IMR-90 (cell line): ENCODE results near the gene ATP1B3.

Experiments used
- BHLHE40 ChIP-seq: fragments of 150-350 bp; IDR thresholded peaks from 2 replicates; pipeline ENCODE4 v1.6.1; 2016; ENCODE audit warnings: mild to moderate bottlenecking, low read depth, low read length
- CEBPB ChIP-seq: IDR thresholded peaks from 2 replicates; pipeline ENCODE4 v1.6.1; 2012; ENCODE audit warnings: low read depth, low read length, improper control_type of control experiment
- CHD1 ChIP-seq: IDR thresholded peaks from 2 replicates; pipeline ENCODE4 v1.6.1; 2012; ENCODE audit warnings: low read depth, low read length, improper control_type of control experiment
- MAFK ChIP-seq: IDR thresholded peaks from 2 replicates; pipeline ENCODE4 v1.6.1; 2012; ENCODE audit warnings: low read depth, low read length, improper control_type of control experiment
- MXI1 ChIP-seq: IDR thresholded peaks from 2 replicates; pipeline ENCODE4 v1.6.1; 2012; ENCODE audit warnings: low read depth, mild to moderate bottlenecking, low read length, moderate library complexity, borderline replicate concordance
- NFE2L2 ChIP-seq: fragments of 150-350 bp; IDR thresholded peaks from 2 replicates; pipeline ENCODE4 v1.6.1; 2016; ENCODE audit warnings: low read depth, mild to moderate bottlenecking, low read length
- POLR2A ChIP-seq: IDR thresholded peaks from 2 replicates; pipeline ENCODE4 v1.6.1; 2012; ENCODE audit warnings: mild to moderate bottlenecking, low read depth, low read length
- RAD21 ChIP-seq: IDR thresholded peaks from 2 replicates; pipeline ENCODE4 v1.6.1; 2012; ENCODE audit warnings: low read length, improper control_type of control experiment
- RCOR1 ChIP-seq: IDR thresholded peaks from 2 replicates; pipeline ENCODE4 v1.6.1; 2012; ENCODE audit warnings: mild to moderate bottlenecking, low read length, improper control_type of control experiment; ENCODE audit not compliant: insufficient replicate concordance
- RFX5 ChIP-seq: IDR thresholded peaks from 2 replicates; pipeline ENCODE4 v1.8.0; 2012; ENCODE audit warnings: low read depth, mild to moderate bottlenecking, low read length, moderate library complexity
- SMC3 ChIP-seq: fragments of 150-350 bp; IDR thresholded peaks from 2 replicates; pipeline ENCODE4 v1.6.1; 2016; ENCODE audit warnings: low read depth, mild to moderate bottlenecking, antibody characterized with exemption, low read length, moderate library complexity
- TF ChIP-seq, protein P1 (sequence below): conservative IDR thresholded peaks from 2 replicates; pipeline ENCODE4 v1.5.1; 2012; ENCODE audit warnings: mild to moderate bottlenecking, low read depth, low read length, improper control_type of control experiment
- TF ChIP-seq, protein P2 (sequence below): fragments of 150-350 bp; IDR thresholded peaks from 2 replicates; pipeline ENCODE4 v1.6.1; 2017; ENCODE audit warnings: mild to moderate bottlenecking, antibody characterized with exemption, low read length, low read depth
- TF ChIP-seq, protein P3 (sequence below): fragments of 150-350 bp; IDR thresholded peaks from 2 replicates; pipeline ENCODE4 v1.6.1; 2016; ENCODE audit warnings: low read depth, mild to moderate bottlenecking, low read length, moderate library complexity, borderline replicate concordance

DNA sequence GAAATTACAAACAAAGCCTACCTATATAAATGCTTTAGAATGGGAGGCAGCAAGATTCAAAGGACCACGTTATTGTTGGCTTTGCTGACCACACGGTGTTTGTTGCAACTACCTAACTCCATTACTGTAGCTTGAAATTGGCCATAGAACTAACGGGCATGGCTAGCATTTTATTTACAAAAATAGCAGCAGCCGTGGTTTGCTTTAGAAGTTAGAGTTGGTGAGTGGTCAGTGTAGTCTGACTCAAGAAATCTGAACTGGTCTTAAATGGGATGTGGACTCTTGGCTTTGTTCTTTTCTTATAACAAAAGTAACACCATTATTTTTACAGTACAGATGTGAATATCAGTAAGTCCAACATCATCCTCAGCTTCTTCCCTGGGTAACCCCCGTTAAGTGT is 10.6 kb downstream of the ATP1B3 start:
- TF ChIP-seq, protein P1, sequence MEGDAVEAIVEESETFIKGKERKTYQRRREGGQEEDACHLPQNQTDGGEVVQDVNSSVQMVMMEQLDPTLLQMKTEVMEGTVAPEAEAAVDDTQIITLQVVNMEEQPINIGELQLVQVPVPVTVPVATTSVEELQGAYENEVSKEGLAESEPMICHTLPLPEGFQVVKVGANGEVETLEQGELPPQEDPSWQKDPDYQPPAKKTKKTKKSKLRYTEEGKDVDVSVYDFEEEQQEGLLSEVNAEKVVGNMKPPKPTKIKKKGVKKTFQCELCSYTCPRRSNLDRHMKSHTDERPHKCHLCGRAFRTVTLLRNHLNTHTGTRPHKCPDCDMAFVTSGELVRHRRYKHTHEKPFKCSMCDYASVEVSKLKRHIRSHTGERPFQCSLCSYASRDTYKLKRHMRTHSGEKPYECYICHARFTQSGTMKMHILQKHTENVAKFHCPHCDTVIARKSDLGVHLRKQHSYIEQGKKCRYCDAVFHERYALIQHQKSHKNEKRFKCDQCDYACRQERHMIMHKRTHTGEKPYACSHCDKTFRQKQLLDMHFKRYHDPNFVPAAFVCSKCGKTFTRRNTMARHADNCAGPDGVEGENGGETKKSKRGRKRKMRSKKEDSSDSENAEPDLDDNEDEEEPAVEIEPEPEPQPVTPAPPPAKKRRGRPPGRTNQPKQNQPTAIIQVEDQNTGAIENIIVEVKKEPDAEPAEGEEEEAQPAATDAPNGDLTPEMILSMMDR: no peak
- no peak for TF ChIP-seq RAD21
- TF ChIP-seq, protein P2, sequence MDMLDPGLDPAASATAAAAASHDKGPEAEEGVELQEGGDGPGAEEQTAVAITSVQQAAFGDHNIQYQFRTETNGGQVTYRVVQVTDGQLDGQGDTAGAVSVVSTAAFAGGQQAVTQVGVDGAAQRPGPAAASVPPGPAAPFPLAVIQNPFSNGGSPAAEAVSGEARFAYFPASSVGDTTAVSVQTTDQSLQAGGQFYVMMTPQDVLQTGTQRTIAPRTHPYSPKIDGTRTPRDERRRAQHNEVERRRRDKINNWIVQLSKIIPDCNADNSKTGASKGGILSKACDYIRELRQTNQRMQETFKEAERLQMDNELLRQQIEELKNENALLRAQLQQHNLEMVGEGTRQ: no peak
- no peak for TF ChIP-seq BHLHE40
- no peak for TF ChIP-seq MXI1
- TF ChIP-seq RCOR1: no peak
- TF ChIP-seq POLR2A: no peak
- no peak for TF ChIP-seq CEBPB
- no peak for TF ChIP-seq SMC3
- no peak for TF ChIP-seq NFE2L2
- no peak for TF ChIP-seq MAFK
- no peak for TF ChIP-seq RFX5
- TF ChIP-seq CHD1: no peak
- TF ChIP-seq, protein P3, sequence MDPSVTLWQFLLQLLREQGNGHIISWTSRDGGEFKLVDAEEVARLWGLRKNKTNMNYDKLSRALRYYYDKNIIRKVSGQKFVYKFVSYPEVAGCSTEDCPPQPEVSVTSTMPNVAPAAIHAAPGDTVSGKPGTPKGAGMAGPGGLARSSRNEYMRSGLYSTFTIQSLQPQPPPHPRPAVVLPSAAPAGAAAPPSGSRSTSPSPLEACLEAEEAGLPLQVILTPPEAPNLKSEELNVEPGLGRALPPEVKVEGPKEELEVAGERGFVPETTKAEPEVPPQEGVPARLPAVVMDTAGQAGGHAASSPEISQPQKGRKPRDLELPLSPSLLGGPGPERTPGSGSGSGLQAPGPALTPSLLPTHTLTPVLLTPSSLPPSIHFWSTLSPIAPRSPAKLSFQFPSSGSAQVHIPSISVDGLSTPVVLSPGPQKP: no peak
